Measurements from ENCODE around the gene COL25A1. TPM values are rescaled to one million over a fixed set of nuclear protein-coding genes. Genes with fewer than 3 reads are reported as not detected.

Gene COL25A1
- total RNA-seq, 1 experiment from 2014 or later, result 4.2 TPM

GRCh38 chr4:108902769-108903168 lies 399.7 kb downstream of the COL25A1 start:
- H3K23ac ChIP-seq (ENCODE audit: insufficient read length, low read depth, low read length), result no peak overlapping the region
- H3K27ac ChIP-seq (ENCODE audit: insufficient read length, low read depth, low read length), result no peak overlapping the region
- H2BK120ac ChIP-seq (ENCODE audit: low read depth, low read length, poor library complexity, severe bottlenecking), result no peak overlapping the region
- H3K56ac ChIP-seq (ENCODE audit: insufficient read length, low read depth, low read length), result no peak overlapping the region
- no peak overlapping the region for H3K4me2 ChIP-seq (ENCODE audit: insufficient read depth, insufficient read length, low read length)
- no peak overlapping the region for H3T11ph ChIP-seq (ENCODE audit: low read length)
- H3K4me1 ChIP-seq (ENCODE audit: insufficient read depth, low read length), result no peaks in the 10 kb centered on the region; the same call in 1 of the 2 replicates
- H2AK5ac ChIP-seq (ENCODE audit: insufficient read length, low read length), result no peak overlapping the region
- WGBS (ENCODE audit: extremely low coverage, insufficient read length, low lambda C conversion rate), result no CpG with 5 or more reads among the region's 3 CpGs
- H3K9me3 ChIP-seq (ENCODE audit: control insufficient read depth, low read depth, low read length), result no peaks in the 10 kb centered on the region
- Mint-ChIP-seq H3K36me3 (ENCODE audit: insufficient read depth in 1 of 3, low read depth in 3 of 3) (no peaks in the 10 kb centered on the region), H3K27ac (no peak overlapping the region), H3K4me1 (peaks cover 9 to 13% of the 10 kb centered on the region in 2 experiments), H3K27me3 (ENCODE audit: low read depth) (no peaks in the 10 kb centered on the region), H3K4me3 (no peak overlapping the region), H3K9me3 (no peaks in the 10 kb centered on the region)
- no peak overlapping the region for H2BK20ac ChIP-seq (ENCODE audit: low read depth, low read length, poor library complexity, severe bottlenecking)
- no peak overlapping the region for H2BK5ac ChIP-seq (ENCODE audit: insufficient read length, low read length)
- no peak overlapping the region for H3K14ac ChIP-seq (ENCODE audit: insufficient read depth, low read length)
- H4K5ac ChIP-seq (ENCODE audit: insufficient read length, low read depth, low read length), result no peak overlapping the region
- H3K9ac ChIP-seq (ENCODE audit: extremely low read depth, insufficient read length, low read length), result no peak overlapping the region
- no peaks in the 10 kb centered on the region for H3K79me1 ChIP-seq (ENCODE audit: insufficient read depth, low read depth, low read length, poor library complexity, severe bottlenecking)
- no peak overlapping the region for H4K91ac ChIP-seq (ENCODE audit: insufficient read length, low read depth, low read length)
- TF ChIP-seq CTCF (conservative IDR thresholded peaks at IDR 0.05), result no peak
- H2AFZ ChIP-seq (ENCODE audit: low read length), result no peak overlapping the region
- no peak overlapping the region for H2BK15ac ChIP-seq (ENCODE audit: low read depth, low read length)
- no peaks in the 10 kb centered on the region for H4K20me1 ChIP-seq (ENCODE audit: control insufficient read depth, insufficient read depth, insufficient read length)
- no peaks in the 10 kb centered on the region for H3K23me2 ChIP-seq (ENCODE audit: insufficient read length, low read depth, low read length, poor library complexity, severe bottlenecking)
- no peaks in the 10 kb centered on the region for H3K27me3 ChIP-seq (ENCODE audit: insufficient read depth, low read length)
- no peak for DNase-seq
- no peak overlapping the region for H4K8ac ChIP-seq (replicated peaks; ENCODE audit: insufficient read length, low read depth, low read length)
- H3K18ac ChIP-seq (ENCODE audit: insufficient read length, low read depth, low read length), result no peak overlapping the region
- no peak overlapping the region for H3K4ac ChIP-seq (ENCODE audit: low read depth, low read length)
- H2BK12ac ChIP-seq (ENCODE audit: insufficient read length, low read depth, low read length), result no peak overlapping the region
- no peaks in the 10 kb centered on the region for H3K79me2 ChIP-seq (ENCODE audit: insufficient read depth, low read length)
